ENCODE results near the gene MFN2.
"Not testable (repeated sequence)": the region's sequence is repeated elsewhere in the genome, so short reads cannot be mapped to it uniquely, and the experiment has no call there.

Gene MFN2

GRCh38 chr1:11979851-11980675 is at the start of gene MFN2:
Gene MFN2 (plus strand): TSS chr1:11980444. CDS start chr1:11989169, 8,725 bp downstream.
- DNase-seq = peak; percentile 99

GRCh38 chr1:11930571-11931445 is 49.4 kb upstream of the MFN2 start:
- DNase-seq = no peak

- DNase-seq = no peak
Observed at GRCh38 chr1:11931845-11932244, 48.4 kb upstream of the MFN2 start.

- peak; percentile 89 for DNase-seq
Observed at GRCh38 chr1:11934302-11935056, 45.8 kb upstream of the MFN2 start, which contains the start of gene PLOD1. Gene PLOD1 (plus strand): TSS chr1:11934717. CDS start chr1:11934780, 63 bp downstream.

GRCh38 chr1:11935057-11935412 is 45.2 kb upstream of the MFN2 start:
- no peak for DNase-seq

GRCh38 chr1:11935733-11936132 is 44.5 kb upstream of the MFN2 start:
- not testable (repeated sequence) for DNase-seq

- no peak for DNase-seq
Observed at GRCh38 chr1:11938722-11939526, 41.3 kb upstream of the MFN2 start.

- not testable (repeated sequence) for DNase-seq
Observed at GRCh38 chr1:11939794-11940193, 40.5 kb upstream of the MFN2 start.

GRCh38 chr1:11940260-11940921 is 39.9 kb upstream of the MFN2 start:
- no peak for DNase-seq

GRCh38 chr1:11942280-11942679 is 38.0 kb upstream of the MFN2 start:
- DNase-seq = no peak

GRCh38 chr1:11943619-11944018 is 36.6 kb upstream of the MFN2 start:
- DNase-seq = no peak

- peak; percentile 96 for DNase-seq
Observed at GRCh38 chr1:11944358-11944931, 35.8 kb upstream of the MFN2 start.

GRCh38 chr1:11946647-11947046 is 33.6 kb upstream of the MFN2 start:
- DNase-seq = no peak

- no peak for DNase-seq
Observed at GRCh38 chr1:11948822-11949458, 31.3 kb upstream of the MFN2 start.

GRCh38 chr1:11951901-11952300 is 28.3 kb upstream of the MFN2 start:
- DNase-seq = no peak

GRCh38 chr1:11952455-11953109 is 27.7 kb upstream of the MFN2 start:
- no peak for DNase-seq

GRCh38 chr1:11955221-11955620 is 25.0 kb upstream of the MFN2 start:
- no peak for DNase-seq

GRCh38 chr1:11957398-11957797 is 22.8 kb upstream of the MFN2 start:
- DNase-seq = no peak

GRCh38 chr1:11957897-11958296 is 22.3 kb upstream of the MFN2 start:
- no peak for DNase-seq

GRCh38 chr1:11960276-11960675 is 20.0 kb upstream of the MFN2 start:
- no peak for DNase-seq

Measured in NCI-H510A treated with DMSO at 0.1 percent for 48 hours (cell line).